Testis (tissue), 2 donors: ENCODE measurements around the gene CCT8.

Source experiments
- CTCF ChIP-seq, 3 experiments: fragments of 450-650 bp in 2 of 3; fragments of 200-600 bp in 1 of 3; sonication (generic) in 1 of 3; IDR thresholded peaks; one replicate each; pipeline ENCODE4 v1.5.1; 2016 to 2019; ENCODE audit warnings: antibody characterized with exemption in 3 of 3, mild to moderate bottlenecking in 2 of 3, moderate library complexity in 1 of 3
- POLR2A ChIP-seq: fragments of 450-650 bp; IDR thresholded peaks from one replicate; pipeline ENCODE4 v1.6.1; 2017; ENCODE audit warnings: antibody characterized with exemption, mild to moderate bottlenecking, moderate library complexity

- TF ChIP-seq CTCF (IDR thresholded peaks at IDR 0.05) (no peak), POLR2A (no peak)
Measured at GRCh38 chr21:29114765-29115500, 41.5 kb upstream of the CCT8 start.
